HG02943 (cell line): ENCODE results near the gene TATDN2.
A peak's percentile ranks its signal among the peaks of the same experiment; 100 is the strongest.
"Not testable (repeated sequence)": the region's sequence is repeated elsewhere in the genome, so short reads cannot be mapped to it uniquely, and the experiment has no call there.

ENCODE experiments used
- ATAC-seq: cut with Tn5 transposase; IDR thresholded peaks from one replicate; pipeline ENCODE4 v1.9.1; 2021; ENCODE audit warnings: mild to moderate bottlenecking, low read depth, moderate library complexity; ENCODE audit not compliant: unreplicated experiment

TATDN2 gene

DNA sequence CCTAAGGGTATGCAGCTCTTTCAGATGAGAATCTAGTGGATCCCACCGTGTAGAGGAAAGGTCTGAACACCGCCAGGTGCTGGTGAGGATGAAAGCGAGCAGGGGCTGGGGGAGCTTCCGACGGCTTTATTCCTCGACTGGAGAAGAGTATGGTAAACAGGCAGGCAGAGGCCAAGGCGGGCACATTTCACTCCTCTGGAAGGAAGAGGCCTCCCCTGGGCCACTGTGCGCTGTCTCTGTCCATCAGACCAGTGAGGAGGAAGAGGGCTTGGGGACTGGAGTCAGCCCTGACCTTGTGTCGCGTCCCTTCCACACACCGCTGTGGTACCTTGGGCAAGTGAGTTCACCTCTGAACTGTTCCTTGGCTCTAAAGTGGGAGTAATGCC lies 40.3 kb downstream of the TATDN2 start:
- no peak for ATAC-seq

DNA sequence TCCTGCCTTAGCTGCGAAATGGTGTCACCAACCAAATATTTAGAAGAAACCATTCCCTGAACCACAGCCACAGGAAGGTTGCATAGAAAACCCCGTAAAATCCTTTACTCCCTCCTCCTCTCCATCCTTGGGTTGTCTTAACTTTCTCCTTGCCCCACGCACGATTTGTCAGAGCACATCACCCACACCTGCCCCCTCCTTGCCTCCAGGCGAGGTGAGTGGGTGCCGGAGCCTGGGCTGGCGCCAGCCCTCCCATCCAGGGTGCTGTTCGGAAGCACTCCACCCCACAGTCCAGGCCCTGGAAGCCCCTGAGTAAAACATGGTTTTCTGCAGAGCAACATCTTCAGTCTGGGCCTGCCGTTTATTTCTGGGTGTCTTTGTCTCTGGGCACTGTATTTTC lies 40.8 kb downstream of the TATDN2 start:
- ATAC-seq: no peak

DNA sequence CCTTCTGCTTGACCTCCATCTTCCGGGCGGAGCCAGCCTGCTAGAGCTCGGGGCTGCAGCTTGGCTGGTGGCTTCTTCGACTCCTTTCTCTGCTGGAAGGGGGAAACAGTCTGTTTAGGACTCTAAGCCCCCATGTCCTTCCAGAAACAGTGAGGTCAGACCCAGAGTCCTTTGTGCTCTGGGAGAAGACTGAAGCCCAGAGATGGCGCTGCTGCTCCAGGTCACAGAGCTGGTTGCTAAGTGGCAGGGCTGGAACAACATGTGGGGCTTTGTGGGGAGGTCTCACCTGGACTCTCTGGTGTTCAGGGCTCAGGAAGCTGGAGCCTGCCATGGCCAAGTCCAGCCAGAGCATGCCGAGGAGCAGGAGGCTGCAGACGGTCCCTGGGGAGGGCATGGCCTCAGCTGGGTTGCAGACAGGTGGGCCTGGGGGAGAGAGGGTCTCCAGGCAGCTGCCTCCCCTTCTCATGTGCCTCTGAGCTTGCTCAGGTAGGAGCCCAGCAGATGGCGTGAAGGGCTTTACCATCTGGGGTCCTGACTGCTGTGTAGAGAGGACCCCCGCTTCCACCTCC lies 41.6 kb downstream of the TATDN2 start:
- no peak for ATAC-seq

DNA sequence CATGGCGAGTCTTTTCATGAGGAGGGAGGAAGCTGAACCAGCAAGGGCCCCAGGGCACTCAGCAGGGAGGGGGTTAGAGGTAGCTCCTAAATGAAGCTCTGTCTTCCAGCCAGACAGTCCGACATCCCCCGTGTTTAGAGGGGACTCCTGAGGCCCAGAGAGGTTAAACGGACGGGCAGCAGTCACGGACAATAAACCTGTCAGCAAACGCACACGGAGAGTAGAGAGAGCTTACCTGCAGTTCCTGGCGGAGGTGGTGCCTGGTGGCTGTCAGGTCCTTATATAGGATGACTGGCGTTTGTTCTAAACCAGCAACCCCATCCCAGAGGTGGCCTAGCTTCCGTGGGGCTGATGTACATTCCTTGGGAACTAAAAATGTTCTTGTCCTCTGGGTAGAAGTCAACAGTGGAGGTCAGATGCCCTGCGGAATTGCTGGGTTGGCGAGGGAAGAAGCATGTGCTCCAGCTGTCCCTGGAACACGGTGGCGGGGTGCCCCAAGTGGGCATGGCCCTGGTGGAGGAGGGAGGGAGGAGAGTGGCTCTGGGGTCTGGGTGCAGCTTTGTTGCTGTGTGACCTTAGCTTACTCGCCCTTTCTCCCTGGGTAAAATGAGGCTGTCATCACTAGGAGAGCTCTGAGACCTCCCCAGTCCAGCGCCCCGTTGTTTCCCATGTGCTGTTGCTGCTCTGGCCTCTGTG lies 42.4 kb downstream of the TATDN2 start:
- no peak for ATAC-seq

DNA sequence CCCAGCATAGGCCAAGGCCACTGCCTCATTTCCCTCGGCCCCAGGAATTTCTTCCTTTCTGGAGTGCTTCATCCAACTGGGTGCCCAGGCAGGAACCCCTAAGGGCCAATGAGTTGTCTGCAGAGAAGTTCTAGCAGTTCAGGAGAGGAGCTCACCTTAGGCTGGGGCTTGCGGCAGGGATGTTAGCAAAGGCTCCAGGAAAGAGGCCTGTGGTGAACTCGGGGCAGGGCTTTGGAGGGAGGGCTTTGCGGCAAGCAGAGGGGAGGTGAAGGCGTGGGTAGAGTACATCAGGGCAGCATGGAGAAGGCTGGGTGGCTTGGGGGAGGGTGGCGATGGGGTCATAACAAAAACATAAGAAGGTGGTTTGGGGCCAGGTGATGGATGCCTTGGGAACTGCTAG lies 43.4 kb downstream of the TATDN2 start:
- no peak for ATAC-seq

DNA sequence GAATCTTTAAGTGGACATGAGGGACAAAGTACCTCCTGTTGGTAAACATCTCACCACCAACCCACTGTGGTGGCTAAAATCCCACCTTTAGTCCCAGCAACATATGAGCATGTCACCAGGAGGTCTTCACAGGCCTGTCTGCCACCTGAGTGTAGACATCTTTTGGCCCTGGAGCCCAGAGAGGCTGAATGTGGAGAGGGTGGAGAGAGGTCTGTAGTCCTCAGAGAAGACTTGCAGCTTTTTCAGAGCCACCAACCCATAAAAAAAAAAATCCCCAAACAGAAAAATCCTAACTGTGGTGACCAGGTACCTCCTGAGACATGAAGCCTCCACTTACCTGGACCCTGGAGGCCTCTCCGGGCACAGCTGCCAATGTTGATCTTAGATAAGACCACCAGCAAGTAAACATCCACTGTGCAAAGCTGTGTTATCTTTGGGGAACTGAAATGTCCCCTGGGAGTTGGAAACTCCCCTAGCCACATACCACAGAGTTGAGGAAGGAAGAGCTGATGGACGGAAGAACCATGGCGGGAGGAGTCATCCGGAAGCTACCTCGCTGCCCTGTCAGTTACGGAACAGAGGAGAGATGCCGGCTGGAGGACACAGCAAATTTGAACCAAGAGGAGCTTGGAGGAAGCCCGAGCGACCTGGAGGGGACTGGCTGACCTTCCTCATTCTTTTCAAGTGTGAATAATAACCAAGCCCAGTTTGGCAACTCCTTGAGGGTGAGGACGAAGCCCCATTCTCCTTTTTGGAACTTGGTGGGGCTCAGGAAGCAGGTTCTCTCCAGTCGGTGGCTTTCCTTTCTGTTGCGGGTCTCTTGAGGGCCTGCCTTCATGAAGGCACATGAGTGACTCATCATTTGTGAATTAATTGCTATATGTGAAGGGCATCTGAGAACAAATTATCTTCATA lies 44.5 kb downstream of the TATDN2 start, which contains the start of gene GHRL:
TSS of gene GHRL (minus strand) at position 443 of the 915 bp plus-strand sequence. CDS start 2,767 bp downstream, outside the sequence.
- peak; percentile 60 for ATAC-seq

DNA sequence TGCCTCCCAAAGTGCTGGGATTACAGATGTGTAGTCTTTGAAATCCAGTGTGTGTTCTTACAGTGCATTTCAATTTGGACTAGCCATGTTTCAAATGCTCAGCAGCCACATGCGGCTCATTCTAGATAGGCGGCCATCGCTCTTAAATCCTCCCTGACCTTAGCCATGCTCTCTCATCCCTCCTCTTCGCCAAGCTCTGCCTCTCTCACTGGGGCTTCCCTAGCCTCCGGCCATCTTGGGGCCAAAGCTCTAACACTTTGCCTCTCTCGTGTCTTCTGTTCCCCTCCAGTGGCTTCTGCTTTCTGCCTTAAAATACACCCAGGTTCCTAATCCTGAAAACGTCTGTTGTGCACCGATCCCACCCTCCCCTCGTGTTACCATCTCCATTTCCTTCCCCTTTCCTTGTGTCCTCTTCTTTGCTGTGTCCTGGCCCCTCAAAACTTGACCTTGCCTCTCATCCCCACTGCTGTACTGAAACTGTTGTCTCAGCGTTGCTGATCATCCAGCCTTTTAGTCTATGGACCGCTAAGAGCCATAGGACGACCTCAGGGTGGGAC lies 45.8 kb downstream of the TATDN2 start:
- ATAC-seq: no peak

DNA sequence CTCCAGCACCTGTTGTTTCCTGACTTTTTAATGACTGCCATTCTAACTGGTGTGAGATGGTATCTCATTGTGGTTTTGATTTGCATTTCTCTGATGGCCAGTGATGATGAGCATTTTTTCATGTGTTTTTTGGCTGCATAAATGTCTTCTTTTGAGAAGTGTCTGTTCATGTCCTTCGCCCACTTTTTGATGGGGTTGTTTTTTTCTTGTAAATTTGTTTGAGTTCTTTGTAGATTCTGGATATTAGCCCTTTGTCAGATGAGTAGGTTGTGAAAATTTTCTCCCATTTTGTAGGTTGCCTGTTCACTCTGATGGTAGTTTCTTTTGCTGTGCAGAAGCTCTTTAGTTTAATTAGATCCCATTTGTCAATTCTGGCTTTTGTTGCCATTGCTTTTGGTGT lies 49.8 kb downstream of the TATDN2 start:
- ATAC-seq: not testable (repeated sequence)

DNA sequence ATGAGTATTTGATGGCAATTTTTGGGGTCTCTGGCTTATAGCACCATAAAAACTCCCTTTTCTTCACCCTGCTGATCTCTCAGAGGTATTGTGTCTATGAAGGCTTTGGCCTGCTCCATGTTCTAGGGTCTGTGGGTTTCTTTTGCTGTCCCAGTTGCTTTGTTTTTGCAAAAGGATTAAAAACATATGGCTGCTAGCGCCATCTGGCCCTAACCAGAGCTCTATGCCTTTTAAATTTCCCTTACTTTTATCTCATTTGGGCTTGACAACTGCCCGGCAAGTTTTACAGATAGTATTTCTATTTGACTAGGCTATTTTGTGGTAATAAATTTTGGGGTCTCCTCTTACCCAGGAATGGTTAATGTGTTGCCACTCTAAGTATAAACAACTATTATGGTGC lies 50.9 kb downstream of the TATDN2 start:
- no peak for ATAC-seq

DNA sequence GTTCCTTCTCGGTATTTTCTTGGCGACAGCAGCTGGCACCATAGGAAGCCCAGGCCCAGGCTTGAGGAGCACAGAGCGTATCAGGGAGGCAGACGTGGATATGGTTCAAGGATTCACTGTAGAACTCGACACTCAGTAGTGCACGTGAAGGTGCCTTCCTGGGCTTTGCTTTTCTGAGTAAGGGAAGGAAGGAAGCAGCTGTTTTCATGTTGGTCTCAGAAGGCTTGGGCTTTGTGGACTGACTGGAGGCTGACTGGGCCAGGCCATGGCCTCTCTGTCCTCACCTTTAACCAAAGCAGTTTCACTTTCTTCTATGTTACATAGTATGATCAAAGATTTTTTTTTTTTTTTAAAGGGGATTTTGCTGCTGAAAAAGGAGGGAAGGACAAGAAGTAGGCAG lies 51.4 kb downstream of the TATDN2 start:
- ATAC-seq: no peak

DNA sequence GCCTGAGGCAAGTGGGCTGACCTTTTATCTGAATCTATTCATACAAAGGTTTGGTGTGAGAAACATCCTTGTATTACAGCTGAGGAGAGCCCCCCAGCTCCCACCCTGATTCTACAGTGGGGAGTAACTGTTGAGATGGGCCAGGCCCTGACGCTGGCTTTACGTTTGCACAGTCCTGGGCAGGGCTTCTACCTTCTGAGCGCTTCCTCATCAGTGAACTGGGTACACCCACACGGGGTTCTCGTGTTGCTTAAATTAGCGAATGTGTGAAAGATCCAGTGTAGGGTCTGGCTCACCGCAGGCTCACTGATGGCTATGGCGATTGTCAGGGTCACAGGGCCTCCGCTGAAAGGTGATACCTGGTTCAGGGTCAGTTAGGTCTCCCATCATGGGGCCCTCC lies 51.8 kb downstream of the TATDN2 start:
- ATAC-seq: no peak

DNA sequence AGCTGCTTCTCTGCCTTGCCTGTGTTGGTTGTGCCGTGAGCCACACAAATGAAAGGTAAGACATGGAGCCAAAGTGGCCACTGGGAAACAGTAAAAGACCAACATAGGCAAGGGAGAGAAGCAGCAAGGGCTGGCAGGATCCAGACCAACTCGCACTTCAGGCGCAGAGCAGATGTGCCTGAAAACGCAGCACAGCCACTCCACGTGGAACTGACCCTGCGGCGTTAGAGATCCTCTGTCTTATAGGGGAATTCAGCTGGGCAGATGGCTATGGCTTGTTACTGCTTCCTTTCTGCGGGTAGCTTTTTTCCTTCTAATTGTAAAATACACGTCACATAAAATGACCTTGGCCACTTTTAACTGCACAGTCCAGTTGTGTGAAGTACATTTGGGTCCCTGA lies 54.8 kb downstream of the TATDN2 start:
- no peak for ATAC-seq

DNA sequence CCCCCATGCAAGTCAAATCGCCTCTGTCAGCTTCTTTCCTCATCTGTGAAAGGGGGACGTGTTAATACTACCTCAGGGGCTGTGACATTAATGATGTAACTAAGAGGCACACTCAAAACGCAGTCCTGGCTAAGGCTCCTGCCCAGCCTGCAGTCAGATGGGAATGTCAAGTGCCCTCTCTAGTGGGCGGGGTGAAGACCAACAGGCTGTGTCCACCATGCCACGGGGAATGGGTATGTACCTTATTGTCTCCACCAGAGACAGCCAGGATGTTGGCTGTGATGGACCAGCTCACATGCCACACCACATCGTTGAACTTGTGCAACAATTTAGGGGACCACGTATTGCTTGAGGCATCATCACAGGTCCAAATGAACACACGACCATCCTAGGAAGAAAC lies 55.5 kb downstream of the TATDN2 start:
- no peak for ATAC-seq

DNA sequence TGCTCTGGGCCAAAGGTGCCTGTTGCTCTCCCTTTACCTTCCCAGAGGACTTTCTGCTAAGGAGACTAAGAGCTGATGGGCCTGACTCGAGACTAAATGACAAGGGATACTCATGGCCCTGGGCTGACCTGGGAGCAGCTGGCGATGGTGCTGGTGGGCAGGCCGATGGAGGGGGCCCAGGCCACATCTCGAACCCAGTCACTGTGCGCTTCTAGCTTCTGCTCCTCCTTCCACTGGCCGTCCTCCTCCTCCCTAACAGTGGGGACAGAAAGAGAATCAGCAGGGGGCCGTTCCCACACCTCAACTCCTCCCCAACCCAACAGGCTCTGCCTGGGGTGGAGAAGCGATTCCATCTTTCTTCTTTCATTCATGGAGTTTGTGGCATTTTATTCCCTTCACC lies 56.6 kb downstream of the TATDN2 start:
- no peak for ATAC-seq

DNA sequence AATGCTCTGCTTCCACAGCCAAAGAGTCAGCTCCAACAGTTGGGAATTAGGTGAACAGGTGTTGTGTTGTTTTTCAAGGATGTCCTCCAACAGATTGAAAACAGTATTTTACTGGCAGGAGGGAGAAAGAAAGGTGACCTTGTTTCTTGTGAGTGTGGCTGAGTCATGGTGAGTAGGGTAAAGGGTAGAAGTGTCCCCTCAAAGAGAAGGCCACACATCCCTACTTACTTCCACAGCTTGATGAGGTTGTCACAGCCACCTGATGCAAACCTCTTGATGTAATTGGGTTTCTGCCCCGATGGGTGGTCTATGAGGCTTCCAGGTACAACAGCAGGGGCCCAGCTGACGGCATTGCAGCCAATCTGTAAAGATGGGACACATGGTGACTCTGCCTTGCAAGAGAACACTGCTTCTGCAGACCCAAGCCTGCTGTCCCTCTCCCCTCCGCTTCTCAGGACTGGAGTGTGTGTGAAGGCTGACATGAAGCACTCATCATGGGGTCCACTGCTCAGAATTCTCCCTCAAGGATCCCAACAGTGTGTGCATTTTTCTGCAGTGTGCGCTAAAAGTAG lies 57.2 kb downstream of the TATDN2 start:
- ATAC-seq: no peak

DNA sequence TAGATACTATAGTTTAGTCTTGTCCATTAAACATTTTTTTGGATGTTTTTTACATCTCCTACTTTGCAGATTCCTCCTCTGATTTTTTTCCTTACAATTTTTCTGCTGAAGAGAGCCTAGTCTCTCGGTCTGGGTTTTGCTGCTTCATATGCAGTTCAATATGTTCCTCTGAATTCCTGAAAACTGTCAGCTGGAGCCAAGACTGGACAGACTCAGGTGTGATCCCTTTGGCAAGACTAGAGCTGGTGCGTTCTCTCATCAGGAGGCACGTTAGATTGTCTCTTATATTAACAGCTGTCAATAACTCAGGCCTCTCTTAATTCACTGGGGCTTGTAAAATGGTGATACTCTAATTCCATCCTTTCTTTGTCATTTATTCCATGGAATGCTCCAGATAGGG lies 57.9 kb downstream of the TATDN2 start:
- no peak for ATAC-seq

DNA sequence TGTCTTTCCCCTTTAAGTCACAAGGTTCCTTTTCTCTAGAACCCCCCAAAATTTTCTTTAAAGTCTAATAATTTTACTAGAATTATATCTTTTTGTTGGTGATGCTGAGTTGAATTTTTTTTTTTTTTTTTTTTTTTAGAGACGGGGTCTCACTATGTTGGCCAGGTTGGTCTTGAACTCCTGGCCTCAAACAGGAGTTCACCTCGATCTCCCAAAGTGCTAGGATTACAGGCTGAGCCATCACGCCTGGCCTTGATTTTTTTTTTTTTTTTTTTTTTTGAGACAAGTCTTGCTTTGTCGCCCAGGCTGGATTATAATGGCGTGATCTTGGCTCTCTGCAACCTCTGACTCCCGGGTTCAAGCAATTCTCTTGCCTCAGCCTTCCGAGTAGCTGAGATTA lies 60.4 kb downstream of the TATDN2 start:
- no peak for ATAC-seq

DNA sequence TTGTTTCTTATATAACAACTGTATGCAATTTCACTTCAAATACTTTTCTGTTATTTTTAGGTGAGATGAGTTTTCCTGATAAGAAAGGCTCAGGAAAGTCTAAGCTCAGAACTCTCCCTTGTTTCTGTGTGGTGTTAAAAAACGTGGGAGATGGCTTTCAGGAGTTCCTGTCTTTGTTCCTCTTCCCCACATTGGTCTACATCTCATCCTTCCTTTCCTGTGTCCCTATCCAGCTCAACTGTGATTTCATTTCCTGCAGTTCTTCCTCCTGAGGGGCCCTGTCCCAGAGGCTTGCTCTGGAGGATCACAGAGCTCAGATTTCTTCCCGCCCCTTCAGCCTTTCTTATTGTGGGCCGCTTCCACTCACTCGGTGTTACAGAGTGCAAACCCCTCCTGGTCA lies 61.5 kb downstream of the TATDN2 start:
- no peak for ATAC-seq

DNA sequence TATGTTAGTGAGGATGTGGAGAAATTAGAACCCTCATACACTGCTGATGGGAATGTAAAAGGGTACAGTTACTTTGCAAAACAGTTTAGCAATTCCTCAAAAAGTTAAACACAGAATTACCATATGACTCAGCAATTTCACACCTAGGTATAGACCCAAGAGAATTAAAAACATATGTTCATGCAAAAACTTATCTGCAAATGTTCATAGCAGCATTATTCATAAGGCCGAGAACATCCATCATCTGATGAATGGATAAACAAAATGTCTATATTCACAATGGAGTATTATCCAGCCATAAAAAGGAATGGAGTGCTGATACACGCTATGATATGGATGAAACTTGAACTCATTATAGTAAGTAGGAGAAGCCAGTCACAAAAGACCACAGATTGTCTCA lies 62.3 kb downstream of the TATDN2 start:
- ATAC-seq: no peak

DNA sequence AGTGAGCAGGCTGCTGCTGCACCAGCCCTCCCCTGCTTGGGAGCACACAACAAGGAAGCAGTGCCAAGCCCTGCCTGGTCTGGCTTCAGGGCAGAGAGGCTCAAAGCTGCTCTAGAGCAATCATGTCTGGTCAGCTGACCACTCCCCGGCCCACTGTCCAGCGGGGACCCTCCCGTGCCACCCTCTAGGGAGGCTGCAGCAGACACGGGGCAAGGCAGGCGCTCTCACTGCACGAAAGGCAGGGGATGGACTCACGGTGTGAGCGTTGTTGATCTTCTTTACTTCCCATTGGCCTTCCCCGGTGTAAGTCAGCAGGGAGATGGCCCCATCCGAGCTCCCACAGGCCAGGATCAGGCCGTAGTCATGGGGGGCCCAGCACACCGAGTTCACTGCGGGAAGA lies 63.5 kb downstream of the TATDN2 start:
- ATAC-seq: no peak

DNA sequence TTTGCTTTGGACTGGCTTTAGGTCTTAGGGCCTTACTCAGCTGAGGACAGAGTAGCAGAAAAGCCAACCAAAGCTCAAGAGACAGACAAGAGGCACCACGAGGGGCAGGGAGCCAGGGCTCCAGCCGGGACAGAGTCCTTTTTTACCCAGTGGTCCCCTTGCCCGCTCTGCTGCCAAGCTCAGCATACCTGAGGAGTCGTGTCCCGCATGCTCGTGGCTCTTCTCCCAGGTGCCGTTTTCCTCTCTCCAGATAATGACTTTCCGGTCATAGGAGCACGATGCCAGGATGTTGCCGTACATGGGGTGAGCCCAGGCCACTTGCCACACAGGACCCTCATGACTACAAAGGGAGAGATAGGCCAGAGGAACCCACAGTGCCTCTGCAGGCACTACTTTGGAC lies 64.1 kb downstream of the TATDN2 start:
- ATAC-seq: no peak
